Neutrophil (primary cell): Measurements from ENCODE around the gene GPR87.

Experiments used
- H3K27ac ChIP-seq: fragments of 200-600 bp; sonication (generic); 2 replicates; pipeline ENCODE4 v1.5.1; 2016; ENCODE audit warnings: mild to moderate bottlenecking, moderate library complexity
- H3K27me3 ChIP-seq: fragments of 200-600 bp; sonication (generic); 2 replicates; pipeline ENCODE4 v1.6.0; 2016; ENCODE audit warnings: mild to moderate bottlenecking
- H3K36me3 ChIP-seq: fragments of 200-600 bp; sonication (generic); 2 replicates; pipeline ENCODE4 v1.5.1; 2017
- H3K4me1 ChIP-seq, 2 experiments: fragments of 200-600 bp in 1 of 2; sonication (generic) in 1 of 2; 1 replicate in 1 of 2; 2 replicates in 1 of 2; pipeline versions ENCODE4 v1.5.1 to v1.6.1; 2013 to 2016; ENCODE audit warnings: low read depth in 1 of 2, low read length in 1 of 2, mild to moderate bottlenecking in 1 of 2, moderate library complexity in 1 of 2; ENCODE audit not compliant: control insufficient read depth in 1 of 2, insufficient read depth in 1 of 2
- H3K4me3 ChIP-seq, 2 experiments: fragments of 200-600 bp in 1 of 2; sonication (generic) in 1 of 2; 1 replicate in 1 of 2; 2 replicates in 1 of 2; pipeline ENCODE4 v1.5.1; 2013 to 2016; ENCODE audit warnings: low read depth in 1 of 2, low read length in 1 of 2, mild to moderate bottlenecking in 1 of 2, moderate library complexity in 1 of 2
- H3K9me3 ChIP-seq: fragments of 200-600 bp; sonication (generic); 2 replicates; pipeline ENCODE4 v1.5.1; 2016
- CTCF ChIP-seq: fragments of 200-600 bp; sonication (generic); IDR thresholded peaks from 2 replicates; pipeline ENCODE4 v1.5.1; 2016; ENCODE audit warnings: antibody characterized with exemption

GPR87 gene

GRCh38 chr3:151268267-151269235 is 48.1 kb downstream of the GPR87 start:
- no peak overlapping the region for H3K27ac ChIP-seq
- TF ChIP-seq CTCF = no peak

GRCh38 chr3:151267066-151267465 is 49.6 kb downstream of the GPR87 start:
- peaks cover 0 to 23% of the 10 kb centered on the region in 2 experiments for H3K4me1 ChIP-seq
- H3K27ac ChIP-seq = no peak overlapping the region
- H3K27me3 ChIP-seq = no peaks in the 10 kb centered on the region
- H3K36me3 ChIP-seq = no peaks in the 10 kb centered on the region
- no peaks in the 10 kb centered on the region for H3K9me3 ChIP-seq
- H3K4me3 ChIP-seq = no peak overlapping the region
- no peak for TF ChIP-seq CTCF

More at GRCh38 chr3:151268267-151269235, 48.1 kb downstream of the GPR87 start:
- Histone ChIP-seq H3K4me3 (no peak overlapping the region), H3K9me3 (no peaks in the 10 kb centered on the region), H3K36me3 (no peaks in the 10 kb centered on the region), H3K4me1 (peaks cover 0 to 23% of the 10 kb centered on the region in 2 experiments), H3K27me3 (no peaks in the 10 kb centered on the region)

- Histone ChIP-seq H3K36me3 (no peaks in the 10 kb centered on the region), H3K4me3 (peak overlapping the region in 1 of 2 experiments; percentile 1), H3K27ac (no peak overlapping the region), H3K27me3 (no peaks in the 10 kb centered on the region), H3K4me1 (peaks cover 0 to 23% of the 10 kb centered on the region in 2 experiments), H3K9me3 (no peaks in the 10 kb centered on the region)
- TF ChIP-seq CTCF = no peak
Measured at GRCh38 chr3:151265866-151266265, 50.8 kb downstream of the GPR87 start.

- Histone ChIP-seq H3K27ac (no peak overlapping the region), H3K27me3 (no peaks in the 10 kb centered on the region), H3K36me3 (no peaks in the 10 kb centered on the region), H3K9me3 (no peaks in the 10 kb centered on the region), H3K4me1 (peaks cover 0 to 23% of the 10 kb centered on the region in 2 experiments), H3K4me3 (no peak overlapping the region)
- no peak for TF ChIP-seq CTCF
Measured at GRCh38 chr3:151265166-151265565, 51.5 kb downstream of the GPR87 start.

GRCh38 chr3:151264605-151265004 is 52.0 kb downstream of the GPR87 start:
- Histone ChIP-seq H3K36me3 (no peaks in the 10 kb centered on the region), H3K9me3 (no peaks in the 10 kb centered on the region)

More at GRCh38 chr3:151264605-151265004, 52.0 kb downstream of the GPR87 start:
- Histone ChIP-seq H3K4me1 (peaks cover 0 to 23% of the 10 kb centered on the region in 2 experiments), H3K27me3 (no peaks in the 10 kb centered on the region), H3K4me3 (no peak overlapping the region), H3K27ac (no peak overlapping the region)
- no peak for TF ChIP-seq CTCF
